HG02981 (cell line): ENCODE results near the gene EZH2.

Experiments
- ATAC-seq: cut with Tn5 transposase; IDR thresholded peaks from one replicate; pipeline ENCODE4 v1.9.1; 2021; ENCODE audit warnings: mild to moderate bottlenecking, moderate library complexity; ENCODE audit not compliant: unreplicated experiment

Gene EZH2

GRCh38 chr7:148813890-148814289 lies 70.2 kb downstream of the EZH2 start:
- ATAC-seq, result no peak

GRCh38 chr7:148811892-148812291 lies 72.2 kb downstream of the EZH2 start:
- ATAC-seq, result no peak

GRCh38 chr7:148809856-148810255 lies 74.2 kb downstream of the EZH2 start:
- ATAC-seq, result no peak

GRCh38 chr7:148807436-148807835 lies 76.7 kb downstream of the EZH2 start:
- no peak for ATAC-seq

GRCh38 chr7:148806187-148806586 lies 77.9 kb downstream of the EZH2 start:
- ATAC-seq, result no peak

GRCh38 chr7:148804343-148805235 lies 79.5 kb downstream of the EZH2 start:
- ATAC-seq, result no peak

- no peak for ATAC-seq
Measured at GRCh38 chr7:148803094-148803493, 81.0 kb downstream of the EZH2 start.

GRCh38 chr7:148802101-148802493 lies 82.0 kb downstream of the EZH2 start:
- ATAC-seq, result no peak

GRCh38 chr7:148800677-148801076 lies 83.4 kb downstream of the EZH2 start:
- no peak for ATAC-seq

GRCh38 chr7:148799893-148800555 lies 84.1 kb downstream of the EZH2 start:
- ATAC-seq, result no peak

- no peak for ATAC-seq
Measured at GRCh38 chr7:148796841-148797240, 87.2 kb downstream of the EZH2 start.

GRCh38 chr7:148794476-148794875 lies 89.6 kb downstream of the EZH2 start:
- ATAC-seq, result no peak

GRCh38 chr7:148793590-148793989 lies 90.5 kb downstream of the EZH2 start:
- no peak for ATAC-seq

- no peak for ATAC-seq
Measured at GRCh38 chr7:148791546-148791945, 92.5 kb downstream of the EZH2 start.

- ATAC-seq, result no peak
Measured at GRCh38 chr7:148790850-148791249, 93.2 kb downstream of the EZH2 start.

- no peak for ATAC-seq
Measured at GRCh38 chr7:148790131-148790726, 93.9 kb downstream of the EZH2 start.

- ATAC-seq, result no peak
Measured at GRCh38 chr7:148789220-148789619, 94.9 kb downstream of the EZH2 start.

GRCh38 chr7:148787571-148788295 lies 96.4 kb downstream of the EZH2 start:
- ATAC-seq, result no peak

GRCh38 chr7:148783801-148784527 lies 100.1 kb downstream of the EZH2 start:
- no peak for ATAC-seq

GRCh38 chr7:148782757-148783456 lies 101.2 kb downstream of the EZH2 start:
- ATAC-seq, result no peak
